ENCODE data around the gene SPINK1. TPM values are rescaled to one million over a fixed set of nuclear protein-coding genes. Genes with fewer than 3 reads are reported as not detected.
"Not testable (repeated sequence)": the region's sequence is repeated elsewhere in the genome, so short reads cannot be mapped to it uniquely, and the experiment has no call there.

Gene SPINK1
- total and polyA plus RNA-seq, 2 of the 4 experiments (the other 2 are of a cell fraction): not detected

GRCh38 chr5:147803161-147803560 is 28.3 kb downstream of the SPINK1 start:
- H4K20me1 ChIP-seq (ENCODE audit: insufficient read depth, low read length); DNase-seq; H3K14ac ChIP-seq (replicated peaks; ENCODE audit: low read depth, low read length); H3K4me2 ChIP-seq (ENCODE audit: low read depth, low read length); ATAC-seq (ENCODE audit: low read depth); H3K27ac ChIP-seq (ENCODE audit: insufficient read depth, low read length); H3K18ac ChIP-seq (ENCODE audit: low read depth, low read length); H3K23ac ChIP-seq (ENCODE audit: low read depth, low read length); dilution Hi-C loops (cut with HindIII; ENCODE audit: low sequenced_read_pairs, unreplicated experiment); POLR2A ChIA-PET (ENCODE audit: unreplicated experiment); H4K8ac ChIP-seq (ENCODE audit: low read depth in 2 of 2, low read length in 2 of 2); H3K56ac ChIP-seq (ENCODE audit: extremely low read depth, insufficient read depth, low read length); H3K4me3 ChIP-seq (ENCODE audit: insufficient read depth, low read depth, low read length); H3K9me3 ChIP-seq (ENCODE audit: control insufficient read depth, insufficient read depth, low read length); H4K91ac ChIP-seq (ENCODE audit: insufficient read depth, low read depth, low read length); H2BK5ac ChIP-seq (ENCODE audit: low read depth, low read length, poor library complexity, severe bottlenecking); H2BK120ac ChIP-seq (ENCODE audit: low read depth, low read length); in situ Hi-C loops (cut with MboI; ENCODE audit: low sequenced_read_pairs); H2AK5ac ChIP-seq (ENCODE audit: low read depth, low read length); CTCF ChIA-PET; H3K79me1 ChIP-seq (ENCODE audit: low read depth in 1 of 2, low read length in 2 of 2); H2BK20ac ChIP-seq (ENCODE audit: low read depth, low read length); H3K36me3 ChIP-seq (ENCODE audit: control insufficient read depth, insufficient read depth, low read length); H2BK15ac ChIP-seq (ENCODE audit: low read depth, low read length); BruUV-seq (replicated peaks); intact Hi-C loops (cut with micrococcal nuclease); H3K4ac ChIP-seq (ENCODE audit: low read depth, low read length); H3K9ac ChIP-seq (ENCODE audit: low read depth, low read length); H3K9me1 ChIP-seq (ENCODE audit: insufficient read depth, low read length); H2AFZ ChIP-seq (replicated peaks; ENCODE audit: low read length, poor library complexity); H4K5ac ChIP-seq (ENCODE audit: low read depth, low read length); H3K27me3 ChIP-seq (ENCODE audit: control insufficient read depth, insufficient read depth, low read length); H3K4me1 ChIP-seq (ENCODE audit: control insufficient read depth, insufficient read depth, low read length); H2AK9ac ChIP-seq (replicated peaks; ENCODE audit: low read depth, low read length, poor library complexity): not testable (repeated sequence)
- WGBS, 2 experiments (ENCODE audit: extremely low coverage in 2 of 2, insufficient read length in 1 of 2): no CpG with 5 or more reads among the region's 3 CpGs
